PC-3 (cell line): ENCODE data around the gene AGXT. TPM values are rescaled to one million over a fixed set of nuclear protein-coding genes. Genes with fewer than 3 reads are reported as not detected.

ENCODE experiments used
- ATAC-seq: fragments of 200-7000 bp; cut with Tn5 transposase; 2 replicates; pipeline ENCODE4 v1.9.1; 2020; ENCODE audit warnings: mild to moderate bottlenecking, moderate library complexity
- BruUV-seq: library from RNA; stranded (reverse); fragments of 400-500 nt; replicated peaks from 2 replicates; lab custom pipeline; 2021; lab: Mats Ljungman, UMichigan
- CTCF ChIA-PET: fragments of 300-600 bp; sonication (Branson Sonifier 250); formaldehyde crosslinking; loops from one replicate; lab custom pipeline; 2022; ENCODE audit warnings: antibody characterized with exemption; lab: Charles Lee
- POLR2A ChIA-PET: fragments of 300-600 bp; sonication (Branson Sonifier 250); formaldehyde crosslinking; loops from one replicate; lab custom pipeline; 2022; ENCODE audit warnings: antibody characterized with exemption; ENCODE audit not compliant: unreplicated experiment; lab: Charles Lee
- DNase-seq: peaks from one replicate; pipeline ENCODE4 v3.0.0-alpha.2; 2015
- H2AFZ ChIP-seq: fragments of 300-600 bp; sonication (generic); 2 replicates; pipeline ENCODE4 v1.6.0; 2016; ENCODE audit warnings: antibody characterized with exemption, low read length
- H3F3A ChIP-seq: fragments of 300-600 bp; sonication (generic); one replicate; pipeline ENCODE4 v1.6.0; 2017; ENCODE audit warnings: antibody characterized with exemption, low read length, control low read depth, mild to moderate bottlenecking; ENCODE audit not compliant: unreplicated experiment
- H3K27ac ChIP-seq: fragments of 300-600 bp; sonication (generic); 2 replicates; pipeline ENCODE4 v1.5.1; 2016; ENCODE audit warnings: mild to moderate bottlenecking, low read length
- H3K27me3 ChIP-seq: fragments of 300-600 bp; sonication (generic); 2 replicates; pipeline ENCODE4 v1.6.1; 2016; ENCODE audit warnings: low read length, mixed read lengths
- H3K36me3 ChIP-seq: fragments of 300-600 bp; sonication (generic); 2 replicates; pipeline ENCODE4 v1.6.1; 2016; ENCODE audit warnings: low read depth, mixed run types, low read length, mixed read lengths
- H3K4me1 ChIP-seq: fragments of 300-600 bp; sonication (generic); 2 replicates; pipeline ENCODE4 v1.5.1; 2016; ENCODE audit warnings: low read length; ENCODE audit not compliant: insufficient read depth
- H3K4me2 ChIP-seq: fragments of 300-600 bp; sonication (generic); 2 replicates; pipeline ENCODE4 v1.6.0; 2016; ENCODE audit warnings: low read length
- H3K4me3 ChIP-seq: fragments of 300-600 bp; sonication (generic); 2 replicates; pipeline ENCODE4 v1.5.1; 2016; ENCODE audit warnings: mild to moderate bottlenecking, low read length, mixed read lengths
- H3K79me2 ChIP-seq: fragments of 300-600 bp; sonication (generic); 2 replicates; pipeline ENCODE4 v1.6.1; 2017; ENCODE audit warnings: low read length, mixed read lengths
- H3K9ac ChIP-seq: fragments of 300-600 bp; sonication (generic); 2 replicates; pipeline ENCODE4 v1.6.0; 2016; ENCODE audit warnings: mild to moderate bottlenecking, low read length
- H3K9me2 ChIP-seq: fragments of 300-600 bp; sonication (generic); replicated peaks from 2 replicates; pipeline ENCODE4 v1.6.1; 2016; ENCODE audit warnings: mixed run types, low read length, mixed read lengths
- H3K9me3 ChIP-seq: fragments of 300-600 bp; sonication (generic); 2 replicates; pipeline ENCODE4 v1.6.1; 2016; ENCODE audit warnings: low read length, mixed read lengths
- H4K20me1 ChIP-seq: fragments of 300-600 bp; sonication (generic); 2 replicates; pipeline ENCODE4 v1.6.1; 2016; ENCODE audit warnings: low read length, mixed read lengths
- EZH2 ChIP-seq: fragments of 300-600 bp; sonication (generic); IDR thresholded peaks from one replicate; pipeline ENCODE4 v1.6.1; 2017; ENCODE audit warnings: antibody characterized with exemption, mild to moderate bottlenecking, low read length; ENCODE audit not compliant: unreplicated experiment
- EZH2phosphoT487 ChIP-seq: fragments of 300-600 bp; sonication (generic); IDR thresholded peaks from 2 replicates; pipeline ENCODE4 v1.6.1; 2018; ENCODE audit warnings: mild to moderate bottlenecking, antibody characterized with exemption, low read length, borderline replicate concordance
- intact Hi-C: fragments of 100-400 bp; cut with micrococcal nuclease; formaldehyde crosslinking; loops from 2 replicates; pipeline ENCODE4 v1.9.0; 2023
- total RNA-seq: library from RNA; depleted of rRNA; stranded (reverse); fragments of >200 nt; gene quantifications from 2 replicates; pipeline ENCODE4 v1.2.3, GENCODE V29; 2014
- TF ChIP-seq, protein P1 (sequence below): fragments of 300-600 bp; sonication (generic); conservative IDR thresholded peaks from 2 replicates; pipeline ENCODE4 v1.5.1; 2017; ENCODE audit warnings: antibody characterized with exemption, low read depth, mild to moderate bottlenecking, low read length

The AGXT gene
- total RNA-seq, 1 experiment from 2014 or later, result not detected

DNA sequence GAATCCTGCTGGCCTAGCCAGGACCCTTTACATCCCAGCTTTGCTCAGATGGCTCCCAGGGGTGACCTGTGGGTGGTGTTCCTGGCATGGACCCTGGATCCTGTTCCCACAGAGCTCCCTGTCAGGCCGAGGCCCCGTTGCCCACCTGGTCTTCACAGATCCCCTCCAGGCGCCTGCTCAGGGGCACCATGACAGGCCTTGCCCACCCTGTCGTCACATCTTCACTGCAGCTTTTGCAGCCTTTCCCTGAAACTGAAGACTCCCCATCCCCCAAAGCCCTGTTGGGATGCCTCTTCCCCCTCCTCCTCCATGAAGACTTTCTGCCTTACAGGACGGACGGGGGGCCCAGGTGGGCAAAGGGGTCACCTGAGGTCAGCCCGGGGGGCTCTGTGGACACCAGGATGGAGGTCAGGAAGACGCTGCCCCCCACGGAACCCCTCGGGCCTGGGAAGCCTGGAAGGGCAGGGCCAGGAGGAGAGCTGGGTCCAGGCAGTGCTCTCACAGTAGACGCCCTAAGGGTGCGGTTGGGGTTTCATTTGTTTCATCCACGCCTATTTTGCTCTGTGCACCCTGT lies 35.6 kb upstream of the AGXT start:
- BruUV-seq, result no TSS peak
- CTCF ChIA-PET, result no interaction called here
- no peak overlapping the region for H3K27ac ChIP-seq

DNA sequence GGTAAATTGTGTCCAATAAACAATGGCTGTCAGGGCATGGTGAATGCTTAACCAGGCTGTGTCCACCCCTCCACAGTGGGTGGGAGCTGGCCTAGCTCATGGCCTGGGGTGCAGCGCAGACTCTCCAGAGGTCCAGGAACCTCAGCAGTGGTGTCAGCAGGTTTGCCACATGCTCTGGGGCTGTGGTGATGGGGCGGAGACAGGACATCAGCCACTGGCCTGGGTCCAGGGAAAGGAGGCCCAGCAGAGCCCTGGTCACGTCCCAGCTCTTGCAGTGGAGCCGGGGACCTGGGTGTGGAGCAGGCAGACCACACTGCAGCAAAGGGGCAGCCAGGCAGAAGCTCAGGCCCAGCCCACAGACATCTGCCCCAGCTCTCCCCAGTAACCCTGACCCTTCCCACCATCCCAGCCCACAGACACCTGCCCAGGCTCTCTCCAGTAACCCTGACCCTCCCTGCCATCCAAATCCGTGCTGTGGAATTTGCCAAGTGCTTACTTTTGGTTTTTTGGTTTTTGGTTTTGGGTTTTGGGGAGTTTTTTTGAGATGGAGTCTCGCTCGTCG lies 34.8 kb upstream of the AGXT start:
- ChIA-PET CTCF (no interaction called here), POLR2A (no interaction called here)
- Histone ChIP-seq H3F3A (no peaks in the 10 kb centered on the region), H3K27ac (no peak overlapping the region), H3K79me2 (no peaks in the 10 kb centered on the region), H2AFZ (no peak overlapping the region), H3K4me1 (no peaks in the 10 kb centered on the region), H4K20me1 (no peaks in the 10 kb centered on the region), H3K9me3 (no peaks in the 10 kb centered on the region), H3K36me3 (no peaks in the 10 kb centered on the region), H3K4me2 (no peak overlapping the region), H3K27me3 (peaks cover 36% of the 10 kb centered on the region), H3K9ac (no peak overlapping the region), H3K9me2 (no peaks in the 10 kb centered on the region), H3K4me3 (no peak overlapping the region)
- DNase-seq (no peak), ATAC-seq (no peak)
- intact Hi-C loops, result no loop called here
- TF ChIP-seq, protein P1, sequence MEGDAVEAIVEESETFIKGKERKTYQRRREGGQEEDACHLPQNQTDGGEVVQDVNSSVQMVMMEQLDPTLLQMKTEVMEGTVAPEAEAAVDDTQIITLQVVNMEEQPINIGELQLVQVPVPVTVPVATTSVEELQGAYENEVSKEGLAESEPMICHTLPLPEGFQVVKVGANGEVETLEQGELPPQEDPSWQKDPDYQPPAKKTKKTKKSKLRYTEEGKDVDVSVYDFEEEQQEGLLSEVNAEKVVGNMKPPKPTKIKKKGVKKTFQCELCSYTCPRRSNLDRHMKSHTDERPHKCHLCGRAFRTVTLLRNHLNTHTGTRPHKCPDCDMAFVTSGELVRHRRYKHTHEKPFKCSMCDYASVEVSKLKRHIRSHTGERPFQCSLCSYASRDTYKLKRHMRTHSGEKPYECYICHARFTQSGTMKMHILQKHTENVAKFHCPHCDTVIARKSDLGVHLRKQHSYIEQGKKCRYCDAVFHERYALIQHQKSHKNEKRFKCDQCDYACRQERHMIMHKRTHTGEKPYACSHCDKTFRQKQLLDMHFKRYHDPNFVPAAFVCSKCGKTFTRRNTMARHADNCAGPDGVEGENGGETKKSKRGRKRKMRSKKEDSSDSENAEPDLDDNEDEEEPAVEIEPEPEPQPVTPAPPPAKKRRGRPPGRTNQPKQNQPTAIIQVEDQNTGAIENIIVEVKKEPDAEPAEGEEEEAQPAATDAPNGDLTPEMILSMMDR, result no peak
- TF ChIP-seq EZH2, result no peak
- no peak for TF ChIP-seq EZH2phosphoT487
- BruUV-seq, result no TSS peak

More for the DNA sequence above, 35.6 kb upstream of the AGXT start:
- no peaks in the 10 kb centered on the region for H3F3A ChIP-seq
- intact Hi-C loops, result no loop called here
- TF ChIP-seq EZH2 (no peak), EZH2phosphoT487 (no peak)
- TF ChIP-seq, protein P1, result no peak
- H3K36me3 ChIP-seq, result no peaks in the 10 kb centered on the region
- H3K27me3 ChIP-seq, result peaks cover 43% of the 10 kb centered on the region
- no peak overlapping the region for H3K4me2 ChIP-seq
- H3K79me2 ChIP-seq, result no peaks in the 10 kb centered on the region
- no peak overlapping the region for H3K4me3 ChIP-seq
- no peaks in the 10 kb centered on the region for H4K20me1 ChIP-seq
- H3K9ac ChIP-seq, result no peak overlapping the region
- H2AFZ ChIP-seq, result no peak overlapping the region
- POLR2A ChIA-PET, result no interaction called here
- no peaks in the 10 kb centered on the region for H3K4me1 ChIP-seq
- no peaks in the 10 kb centered on the region for H3K9me2 ChIP-seq
- ATAC-seq (no peak), DNase-seq (no peak)
- H3K9me3 ChIP-seq, result no peaks in the 10 kb centered on the region

DNA sequence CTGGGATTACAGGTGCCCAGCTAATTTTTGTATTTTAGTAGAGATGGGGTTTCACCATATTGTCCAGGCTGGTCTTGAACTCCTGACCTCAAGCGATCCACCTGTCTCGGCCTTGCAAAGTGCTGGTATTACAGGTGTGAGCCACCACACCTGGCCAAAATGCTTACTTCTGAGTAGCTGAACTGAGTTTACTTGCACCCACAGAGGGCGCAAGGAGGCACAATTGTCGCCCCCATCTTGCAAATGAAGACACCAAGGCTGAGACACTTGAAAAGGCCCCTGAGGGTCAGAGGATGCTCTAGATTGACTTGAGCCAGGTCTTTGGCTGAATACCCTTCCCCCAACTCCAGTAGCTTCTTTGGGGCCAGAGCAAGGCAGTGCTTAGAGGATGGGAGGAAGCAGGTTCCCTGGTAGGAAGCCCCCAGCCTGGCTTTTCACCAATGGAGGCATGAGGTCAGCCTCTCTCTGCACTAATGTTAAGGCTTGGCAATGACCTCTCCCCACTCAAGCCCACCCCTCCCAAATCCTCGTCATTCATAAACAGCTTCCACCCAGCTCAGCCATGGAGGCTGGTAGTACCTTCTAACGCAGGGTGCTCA lies 34.1 kb upstream of the AGXT start:
- H4K20me1 ChIP-seq, result no peaks in the 10 kb centered on the region
- no peak overlapping the region for H3K27ac ChIP-seq
- no peak for TF ChIP-seq EZH2phosphoT487
- TF ChIP-seq, protein P1, result no peak
- TF ChIP-seq EZH2, result no peak
- H3K4me3 ChIP-seq, result no peak overlapping the region
- H3F3A ChIP-seq, result no peaks in the 10 kb centered on the region
- H3K36me3 ChIP-seq, result no peaks in the 10 kb centered on the region
- DNase-seq (no peak), ATAC-seq (no peak)
- CTCF ChIA-PET, result no interaction called here
- POLR2A ChIA-PET, result no interaction called here
- no TSS peak for BruUV-seq
- no peaks in the 10 kb centered on the region for H3K9me3 ChIP-seq
- no peak overlapping the region for H3K4me2 ChIP-seq
- H3K79me2 ChIP-seq, result no peaks in the 10 kb centered on the region
- intact Hi-C loops, result no loop called here
- no peaks in the 10 kb centered on the region; the same call in 1 of the 2 replicates for H3K4me1 ChIP-seq
- no peaks in the 10 kb centered on the region for H3K9me2 ChIP-seq
- no peak overlapping the region for H2AFZ ChIP-seq
- no peak overlapping the region for H3K9ac ChIP-seq
- peaks cover 29% of the 10 kb centered on the region for H3K27me3 ChIP-seq
